Astrocyte of the spinal cord (primary cell): ENCODE measurements around the gene PKP4.

ENCODE experiments used
- DNase-seq: peaks from one replicate; pipeline ENCODE4 v3.0.0; 2011; ENCODE audit warnings: low read depth, low spot score
- H3K4me3 ChIP-seq: 2 replicates; pipeline ENCODE4 v1.5.1; 2011; ENCODE audit warnings: low read depth, mild to moderate bottlenecking, low read length, moderate library complexity
- CTCF ChIP-seq: IDR thresholded peaks from 2 replicates; pipeline ENCODE4 v1.5.1; 2012; ENCODE audit warnings: low read depth, mild to moderate bottlenecking, low read length, inconsistent platforms
- in situ Hi-C: cut with HindIII; loops from 2 replicates; pipeline ENCODE4 v1.10.0; 2017; ENCODE audit warnings: low sequenced_read_pairs

PKP4 gene

GRCh38 chr2:158502974-158503373, 46.2 kb downstream of the PKP4 start:
- peak; percentile 47 for DNase-seq
- in situ Hi-C loops = no loop called here
- no peak for TF ChIP-seq CTCF
- H3K4me3 ChIP-seq = no peak overlapping the region

GRCh38 chr2:158504088-158504487, 47.3 kb downstream of the PKP4 start:
- no peak for DNase-seq
- H3K4me3 ChIP-seq = no peak overlapping the region
- TF ChIP-seq CTCF = no peak
- in situ Hi-C loops = no loop called here

DNA sequence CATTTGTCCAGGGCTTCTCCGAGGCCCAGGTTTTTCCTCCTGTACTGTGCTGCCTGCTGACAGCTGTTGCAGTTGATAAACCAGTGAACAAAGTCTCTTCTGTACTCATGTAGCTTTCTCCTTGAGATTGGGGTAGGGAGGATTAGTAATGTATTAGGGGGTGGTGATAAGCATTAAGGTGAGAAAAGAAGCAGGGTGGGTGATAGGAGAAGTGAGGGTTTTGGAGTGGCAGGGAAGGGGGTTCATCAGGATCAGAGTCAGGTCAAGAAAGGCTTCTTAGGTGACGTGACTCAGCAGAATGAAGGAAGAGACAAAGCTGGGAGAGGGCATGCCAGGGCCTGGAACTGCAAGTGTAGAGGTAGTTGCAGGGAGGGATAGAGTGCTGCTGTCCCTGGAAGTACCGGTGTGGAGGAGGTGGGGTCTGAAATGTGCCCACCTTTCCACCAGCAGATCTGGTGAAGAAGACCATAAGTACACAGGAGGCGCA, 48.7 kb downstream of the PKP4 start:
- no peak for DNase-seq
- H3K4me3 ChIP-seq = no peak overlapping the region
- in situ Hi-C loops = no loop called here
- TF ChIP-seq CTCF = no peak

GRCh38 chr2:158507141-158507540, 50.4 kb downstream of the PKP4 start:
- in situ Hi-C loops = no loop called here
- no peak overlapping the region for H3K4me3 ChIP-seq
- peak; percentile 24 for DNase-seq
- no peak for TF ChIP-seq CTCF

DNA sequence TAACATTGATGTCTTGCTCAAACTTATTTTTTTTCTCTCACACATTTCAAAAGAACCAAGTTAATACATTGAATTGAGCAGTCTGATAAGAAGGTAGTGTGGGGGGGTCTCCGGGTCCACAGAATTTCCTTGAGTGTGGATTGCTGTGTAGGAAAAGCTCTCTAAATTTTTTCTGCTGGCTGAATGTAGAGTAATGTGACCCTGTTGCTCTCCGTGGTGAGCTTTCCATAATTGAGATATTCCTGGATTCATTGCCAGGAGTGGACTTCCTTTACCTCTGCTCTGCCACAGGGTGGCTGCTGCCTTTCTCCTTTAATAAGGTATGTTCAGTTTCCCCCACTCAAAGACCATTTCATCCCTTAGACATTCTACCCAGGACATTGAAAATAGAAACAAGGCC, 50.9 kb downstream of the PKP4 start:
- no peak overlapping the region for H3K4me3 ChIP-seq
- TF ChIP-seq CTCF = no peak
- peak; percentile 9 for DNase-seq
- in situ Hi-C loops = no loop called here

GRCh38 chr2:158509928-158510797, 53.4 kb downstream of the PKP4 start:
- no peak overlapping the region for H3K4me3 ChIP-seq
- DNase-seq = peak; percentile 29
- no peak for TF ChIP-seq CTCF
- in situ Hi-C loops = no loop called here
